Activated B cell treated with CpG ODN at 0.5 μM for 24 hours (primary cell): Measurements from ENCODE around the gene ABI2. TPM values are rescaled to one million over a fixed set of nuclear protein-coding genes. Genes with fewer than 3 reads are reported as not detected.
A peak's percentile ranks its signal among the peaks of the same experiment; 100 is the strongest.

Source experiments
- ATAC-seq: fragments of 200-7000 bp; cut with Tn5 transposase; one replicate; pipeline ENCODE4 v1.10.0; 2021; ENCODE audit warnings: low read depth, mild to moderate bottlenecking, moderate library complexity
- CTCF ChIA-PET: fragments of 350-600 bp; sonication (Branson Sonifier 250); formaldehyde crosslinking; loops from one replicate; lab custom pipeline; 2021; ENCODE audit warnings: antibody characterized with exemption; lab: Charles Lee
- POLR2A ChIA-PET: fragments of 350-600 bp; sonication (Branson Sonifier 250); formaldehyde crosslinking; loops from one replicate; lab custom pipeline; 2021; ENCODE audit warnings: antibody characterized with exemption; lab: Charles Lee
- DNase-seq: peaks from one replicate; pipeline ENCODE4 v3.0.0; 2022
- H3K27ac Mint-ChIP-seq: one replicate; pipeline ENCODE4 v1.8.0; 2020; ENCODE audit warnings: mixed read lengths
- H3K27me3 Mint-ChIP-seq: one replicate; pipeline ENCODE4 v1.8.0; 2021; ENCODE audit warnings: mixed read lengths
- H3K36me3 Mint-ChIP-seq: one replicate; pipeline ENCODE4 v1.8.0; 2021; ENCODE audit warnings: low read depth, mixed read lengths
- H3K4me1 Mint-ChIP-seq: one replicate; pipeline ENCODE4 v1.8.0; 2021; ENCODE audit warnings: mixed read lengths
- H3K4me3 Mint-ChIP-seq: one replicate; pipeline ENCODE4 v1.8.0; 2020; ENCODE audit warnings: mild to moderate bottlenecking, mixed read lengths
- H3K9me3 Mint-ChIP-seq: one replicate; pipeline ENCODE4 v1.8.0; 2020; ENCODE audit warnings: mixed read lengths
- intact Hi-C: fragments of 100-400 bp; cut with micrococcal nuclease; formaldehyde crosslinking; loops from one replicate; pipeline ENCODE4 v1.15.1; 2024
- total RNA-seq: library from RNA; stranded (reverse); gene quantifications from 2 replicates; pipeline ENCODE4 v1.2.3, GENCODE V29; 2022
- TF ChIP-seq, protein P1 (sequence below): fragments of 200-600 bp; IDR thresholded peaks from one replicate; pipeline ENCODE4 v1.8.0; 2022; ENCODE audit warnings: antibody characterized with exemption, mild to moderate bottlenecking

The ABI2 gene
- total RNA-seq: 13.8 and 17.3 TPM in 2 replicates

GRCh38 chr2:203327901-203328759 lies at the start of gene ABI2:
Gene ABI2, plus strand, starts transcription at chr2:203328394. Its CDS starts 121 bp downstream, at chr2:203328515.
- Mint-ChIP-seq H3K27ac (peak within 1 kb of the TSS; percentile 76), H3K27me3 (no peaks in the 10 kb centered on the region), H3K9me3 (no peaks in the 10 kb centered on the region), H3K36me3 (peaks cover 6% of the 10 kb centered on the region), H3K4me1 (peaks cover 15% of the 10 kb centered on the region), H3K4me3 (peak within 1 kb of the TSS; percentile 90)
- POLR2A ChIA-PET: interaction anchor here (1.7 kb wide), 1 partner anchor 89 kb away, joined by 10 read pairs; the partner anchor contains the start of gene CYP20A1
- ATAC-seq (peak; percentile 67), DNase-seq (peak; percentile 65)
- intact Hi-C loops: loop anchor here (1.0 to 10.0 kb wide), 3 partner anchors 90 to 413 kb away; partner anchors contain the start of genes CARF, NBEAL1 and WDR12
- CTCF ChIA-PET: no interaction called here
- TF ChIP-seq, protein P1, sequence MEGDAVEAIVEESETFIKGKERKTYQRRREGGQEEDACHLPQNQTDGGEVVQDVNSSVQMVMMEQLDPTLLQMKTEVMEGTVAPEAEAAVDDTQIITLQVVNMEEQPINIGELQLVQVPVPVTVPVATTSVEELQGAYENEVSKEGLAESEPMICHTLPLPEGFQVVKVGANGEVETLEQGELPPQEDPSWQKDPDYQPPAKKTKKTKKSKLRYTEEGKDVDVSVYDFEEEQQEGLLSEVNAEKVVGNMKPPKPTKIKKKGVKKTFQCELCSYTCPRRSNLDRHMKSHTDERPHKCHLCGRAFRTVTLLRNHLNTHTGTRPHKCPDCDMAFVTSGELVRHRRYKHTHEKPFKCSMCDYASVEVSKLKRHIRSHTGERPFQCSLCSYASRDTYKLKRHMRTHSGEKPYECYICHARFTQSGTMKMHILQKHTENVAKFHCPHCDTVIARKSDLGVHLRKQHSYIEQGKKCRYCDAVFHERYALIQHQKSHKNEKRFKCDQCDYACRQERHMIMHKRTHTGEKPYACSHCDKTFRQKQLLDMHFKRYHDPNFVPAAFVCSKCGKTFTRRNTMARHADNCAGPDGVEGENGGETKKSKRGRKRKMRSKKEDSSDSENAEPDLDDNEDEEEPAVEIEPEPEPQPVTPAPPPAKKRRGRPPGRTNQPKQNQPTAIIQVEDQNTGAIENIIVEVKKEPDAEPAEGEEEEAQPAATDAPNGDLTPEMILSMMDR: no peak

GRCh38 chr2:203279288-203279687 lies 48.9 kb upstream of the ABI2 start:
- H3K9me3 Mint-ChIP-seq: no peaks in the 10 kb centered on the region
- no peak overlapping the region for H3K4me3 Mint-ChIP-seq
- CTCF ChIA-PET: no interaction called here

GRCh38 chr2:203280428-203281064 lies 47.6 kb upstream of the ABI2 start:
- Mint-ChIP-seq H3K36me3 (peaks cover 75% of the 10 kb centered on the region), H3K4me1 (no peaks in the 10 kb centered on the region), H3K27me3 (no peaks in the 10 kb centered on the region), H3K9me3 (no peaks in the 10 kb centered on the region), H3K27ac (no peak overlapping the region), H3K4me3 (no peak overlapping the region)
- TF ChIP-seq, protein P1: no peak
- ChIA-PET POLR2A (no interaction called here), CTCF (no interaction called here)
- ATAC-seq (no peak), DNase-seq (no peak)
- intact Hi-C loops: no loop called here

More at GRCh38 chr2:203279288-203279687, 48.9 kb upstream of the ABI2 start:
- intact Hi-C loops: no loop called here
- ATAC-seq: no peak
- POLR2A ChIA-PET: no interaction called here
- H3K27me3 Mint-ChIP-seq: no peaks in the 10 kb centered on the region
- no peak overlapping the region for H3K27ac Mint-ChIP-seq
- H3K36me3 Mint-ChIP-seq: peaks cover 69% of the 10 kb centered on the region
- TF ChIP-seq, protein P1: no peak
- no peak for DNase-seq
- no peaks in the 10 kb centered on the region for H3K4me1 Mint-ChIP-seq

- Mint-ChIP-seq H3K36me3 (peaks cover 70% of the 10 kb centered on the region), H3K9me3 (no peaks in the 10 kb centered on the region), H3K4me1 (no peaks in the 10 kb centered on the region), H3K27me3 (no peaks in the 10 kb centered on the region), H3K4me3 (no peak overlapping the region), H3K27ac (no peak overlapping the region)
- POLR2A ChIA-PET: no interaction called here
- CTCF ChIA-PET: interaction anchor here (0.6 kb wide), 1 partner anchor 628 kb away, joined by 3 read pairs; no protein-coding TSS in a partner anchor
- DNase-seq: no peak
- no peak for ATAC-seq
- intact Hi-C loops: no loop called here
- TF ChIP-seq, protein P1: no peak
These were observed 46.1 kb upstream of the ABI2 start for GRCh38 chr2:203282101-203282500.

DNA sequence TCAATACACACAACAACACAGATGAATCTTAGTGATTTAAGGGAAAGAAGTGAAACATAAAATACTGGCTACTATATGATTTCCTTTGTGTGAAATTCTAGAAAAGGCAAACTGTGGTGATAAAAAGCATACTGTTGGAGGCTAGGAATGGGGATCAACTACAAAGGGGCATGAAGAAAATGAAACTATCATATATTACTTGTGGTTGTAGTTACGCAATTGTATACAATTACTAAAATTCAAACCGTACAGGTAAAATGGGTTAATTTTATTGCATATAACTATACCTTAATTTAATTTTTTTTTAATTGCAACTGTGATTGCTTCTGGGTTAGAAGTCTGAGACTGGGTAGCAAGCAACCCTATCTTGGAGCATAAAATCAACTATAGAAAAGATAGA lies 41.7 kb upstream of the ABI2 start:
- H3K9me3 Mint-ChIP-seq: no peaks in the 10 kb centered on the region
- no peak overlapping the region for H3K27ac Mint-ChIP-seq
- DNase-seq (no peak), ATAC-seq (no peak)
- H3K27me3 Mint-ChIP-seq: no peaks in the 10 kb centered on the region
- no peaks in the 10 kb centered on the region for H3K4me1 Mint-ChIP-seq
- intact Hi-C loops: no loop called here
- ChIA-PET POLR2A (no interaction called here), CTCF (no interaction called here)
- H3K36me3 Mint-ChIP-seq: peaks cover 52% of the 10 kb centered on the region
- TF ChIP-seq, protein P1: no peak
- no peak overlapping the region for H3K4me3 Mint-ChIP-seq
